ENCODE results near the gene LIMD2.

LIMD2 gene

DNA sequence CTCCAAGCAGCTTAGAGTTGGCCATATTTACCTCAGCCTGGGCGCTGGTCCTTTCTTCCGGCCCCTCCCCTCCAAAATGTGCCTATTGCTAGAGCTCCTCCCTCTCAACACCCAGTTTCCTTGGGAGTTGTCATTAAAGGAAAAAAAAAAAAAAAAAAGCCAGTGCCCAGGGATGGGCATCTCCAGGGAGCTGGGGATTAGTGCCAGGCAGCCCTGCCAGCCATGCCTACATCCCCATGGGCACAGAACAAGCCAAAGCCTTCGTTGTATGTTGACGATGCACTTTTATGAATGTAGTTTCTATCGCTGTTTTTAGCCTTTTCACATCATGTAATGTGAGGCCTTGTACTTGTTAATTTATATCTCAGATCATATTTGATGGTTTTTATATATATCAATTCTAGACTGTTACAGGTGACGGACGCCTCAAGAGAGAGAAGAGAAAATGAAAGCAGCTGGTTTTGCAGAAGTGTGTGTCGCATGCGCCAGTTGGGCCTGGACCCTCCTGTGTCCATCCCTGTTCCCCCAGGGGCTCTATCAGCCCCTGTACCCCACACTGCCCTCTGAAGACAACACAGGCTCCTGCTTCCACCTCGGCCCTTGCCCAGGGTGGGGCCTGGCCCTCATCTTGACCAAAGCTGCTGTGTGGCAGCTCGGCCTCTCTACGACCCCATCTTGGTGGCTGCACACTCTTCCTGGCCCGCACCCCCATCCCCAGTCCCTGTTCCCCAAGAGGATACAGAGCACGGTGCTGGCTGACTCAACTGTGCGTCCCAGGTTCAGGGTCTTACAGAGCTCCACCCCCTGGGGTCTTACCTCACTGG, 4.8 kb downstream of the LIMD2 start:
- Mint-ChIP-seq H3K27ac (peak overlapping the region; percentile 83), H3K36me3 (peaks cover 60% of the 10 kb centered on the region), H3K9me3 (no peaks in the 10 kb centered on the region), H3K4me1 (peaks cover 57% of the 10 kb centered on the region), H3K4me3 (peak overlapping the region; percentile 62), H3K27me3 (no peaks in the 10 kb centered on the region)
- ATAC-seq, result no peak

DNA sequence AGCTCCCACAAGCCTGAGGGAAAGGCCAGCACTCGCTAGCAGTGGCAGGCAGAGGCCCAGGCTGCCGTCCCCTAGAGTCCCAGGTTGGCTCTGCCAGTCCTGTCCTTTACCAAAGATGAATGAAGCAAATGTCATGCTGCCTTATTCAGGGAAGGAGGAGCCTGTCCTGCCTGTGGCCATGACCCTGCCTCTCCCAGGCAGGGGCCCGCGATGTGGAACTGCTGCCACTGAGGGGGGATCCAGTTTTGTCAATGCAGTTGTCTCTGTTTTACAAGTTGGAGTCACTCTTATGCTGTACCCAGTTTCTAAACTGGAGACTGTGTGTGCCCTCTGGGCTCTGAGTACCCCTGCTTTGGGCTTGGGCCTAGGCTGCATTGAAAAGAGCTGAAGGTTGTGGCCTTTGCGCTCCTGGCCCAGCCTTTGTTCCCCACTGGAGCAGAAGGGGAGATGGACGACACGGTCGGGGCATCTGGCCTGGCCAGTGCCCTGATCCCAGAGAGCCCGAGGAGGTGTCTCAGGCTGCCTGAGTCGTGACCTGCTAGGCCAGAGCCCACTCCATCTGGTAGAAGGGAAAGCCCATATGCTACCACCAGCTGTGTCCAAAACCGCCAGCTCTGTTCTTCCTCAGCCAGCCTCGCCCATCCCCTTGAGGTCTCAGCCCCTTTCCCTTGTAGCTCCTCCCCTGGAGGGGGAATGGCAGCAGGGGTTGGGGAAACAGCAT, 5.5 kb downstream of the LIMD2 start:
- Mint-ChIP-seq H3K9me3 (no peaks in the 10 kb centered on the region), H3K27me3 (no peaks in the 10 kb centered on the region), H3K4me3 (peak overlapping the region; percentile 62), H3K4me1 (peaks cover 57% of the 10 kb centered on the region), H3K36me3 (peaks cover 62% of the 10 kb centered on the region), H3K27ac (peak overlapping the region; percentile 83)
- no peak for ATAC-seq

DNA sequence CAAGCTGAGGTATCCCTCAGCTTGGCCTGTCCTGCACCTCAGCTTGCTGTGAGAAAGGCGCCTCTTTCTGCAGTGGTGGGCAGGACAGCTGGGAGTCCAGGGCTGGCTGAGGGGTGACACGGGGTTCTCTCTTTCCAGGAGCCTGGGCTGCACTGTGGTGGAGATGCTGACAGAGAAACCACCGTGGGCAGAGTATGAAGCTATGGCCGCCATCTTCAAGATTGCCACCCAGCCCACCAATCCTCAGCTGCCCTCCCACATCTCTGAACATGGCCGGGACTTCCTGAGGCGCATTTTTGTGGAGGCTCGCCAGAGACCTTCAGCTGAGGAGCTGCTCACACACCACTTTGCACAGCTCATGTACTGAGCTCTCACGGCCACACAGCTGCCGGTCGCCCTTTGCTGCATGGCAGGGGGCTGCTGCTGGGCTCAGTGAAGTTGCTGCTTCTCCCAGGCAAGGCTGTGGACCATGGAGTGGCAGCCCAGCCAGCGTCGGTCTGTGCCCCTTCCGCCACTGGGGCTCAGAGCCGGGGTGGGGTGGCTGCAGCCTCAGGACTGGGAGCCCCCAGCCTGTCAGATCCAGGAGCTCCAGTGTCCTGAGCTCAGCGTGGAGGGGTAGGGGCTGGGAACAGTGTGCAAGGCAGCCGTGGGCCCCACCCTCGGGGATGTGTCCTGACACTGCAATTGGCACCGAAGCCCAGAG, 6.4 kb downstream of the LIMD2 start:
- peaks cover 57% of the 10 kb centered on the region for H3K36me3 Mint-ChIP-seq
- H3K27me3 Mint-ChIP-seq, result no peaks in the 10 kb centered on the region
- peak overlapping the region; percentile 83 for H3K27ac Mint-ChIP-seq
- peaks cover 62% of the 10 kb centered on the region for H3K4me1 Mint-ChIP-seq
- no peak overlapping the region for H3K4me3 Mint-ChIP-seq
- no peaks in the 10 kb centered on the region for H3K9me3 Mint-ChIP-seq
- ATAC-seq, result no peak

DNA sequence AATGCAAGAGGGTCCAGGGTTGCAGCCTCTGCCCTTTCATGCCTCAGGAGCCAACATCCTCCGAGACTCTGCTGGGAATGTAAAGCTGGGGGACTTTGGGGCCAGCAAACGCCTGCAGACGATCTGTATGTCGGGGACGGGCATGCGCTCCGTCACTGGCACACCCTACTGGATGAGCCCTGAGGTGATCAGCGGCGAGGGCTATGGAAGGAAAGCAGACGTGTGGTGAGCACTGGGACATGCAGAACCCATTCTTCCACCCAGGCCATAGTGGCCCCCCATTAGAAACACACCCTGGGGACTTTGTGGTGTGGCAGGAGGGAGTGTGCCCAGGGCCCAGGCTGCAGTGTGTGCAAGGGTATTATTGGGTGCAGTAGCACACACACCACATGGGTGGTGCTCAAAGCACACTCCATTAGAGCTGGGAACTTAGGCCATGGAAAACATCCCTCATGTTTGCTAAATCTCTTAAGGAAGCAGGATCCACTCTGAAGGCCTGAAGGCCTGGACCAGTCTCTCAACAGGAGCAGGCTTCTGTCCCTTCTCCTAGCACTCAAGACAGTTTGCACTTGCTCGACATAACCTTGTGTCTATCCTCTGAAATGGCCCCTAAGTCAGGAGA, 7.6 kb downstream of the LIMD2 start:
- peaks cover 61% of the 10 kb centered on the region for H3K4me1 Mint-ChIP-seq
- peaks cover 49% of the 10 kb centered on the region for H3K36me3 Mint-ChIP-seq
- H3K27ac Mint-ChIP-seq, result peak overlapping the region; percentile 83
- no peak for ATAC-seq
- no peaks in the 10 kb centered on the region for H3K27me3 Mint-ChIP-seq
- H3K4me3 Mint-ChIP-seq, result no peak overlapping the region
- H3K9me3 Mint-ChIP-seq, result no peaks in the 10 kb centered on the region

DNA sequence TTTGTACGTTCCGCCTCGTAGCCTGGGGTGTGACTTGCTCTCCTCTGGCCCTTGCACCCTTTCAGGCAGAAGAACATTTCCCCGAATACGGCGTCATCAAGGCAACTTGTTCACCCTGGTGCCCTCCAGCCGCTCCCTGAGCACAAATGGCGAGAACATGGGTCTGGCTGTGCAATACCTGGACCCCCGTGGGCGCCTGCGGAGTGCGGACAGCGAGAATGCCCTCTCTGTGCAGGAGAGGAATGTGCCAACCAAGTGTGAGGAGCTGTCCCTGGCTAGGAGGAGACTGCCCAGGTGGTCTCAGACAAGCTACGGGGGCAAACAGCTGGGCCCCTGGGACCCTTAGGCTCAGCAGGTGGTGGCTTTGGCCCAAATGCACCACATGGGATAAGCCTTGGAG, 10.4 kb downstream of the LIMD2 start:
- no peak for ATAC-seq
- Mint-ChIP-seq H3K36me3 (peaks cover 28% of the 10 kb centered on the region), H3K4me3 (no peak overlapping the region), H3K27me3 (no peaks in the 10 kb centered on the region), H3K9me3 (no peaks in the 10 kb centered on the region), H3K27ac (no peak overlapping the region), H3K4me1 (peaks cover 33% of the 10 kb centered on the region)

DNA sequence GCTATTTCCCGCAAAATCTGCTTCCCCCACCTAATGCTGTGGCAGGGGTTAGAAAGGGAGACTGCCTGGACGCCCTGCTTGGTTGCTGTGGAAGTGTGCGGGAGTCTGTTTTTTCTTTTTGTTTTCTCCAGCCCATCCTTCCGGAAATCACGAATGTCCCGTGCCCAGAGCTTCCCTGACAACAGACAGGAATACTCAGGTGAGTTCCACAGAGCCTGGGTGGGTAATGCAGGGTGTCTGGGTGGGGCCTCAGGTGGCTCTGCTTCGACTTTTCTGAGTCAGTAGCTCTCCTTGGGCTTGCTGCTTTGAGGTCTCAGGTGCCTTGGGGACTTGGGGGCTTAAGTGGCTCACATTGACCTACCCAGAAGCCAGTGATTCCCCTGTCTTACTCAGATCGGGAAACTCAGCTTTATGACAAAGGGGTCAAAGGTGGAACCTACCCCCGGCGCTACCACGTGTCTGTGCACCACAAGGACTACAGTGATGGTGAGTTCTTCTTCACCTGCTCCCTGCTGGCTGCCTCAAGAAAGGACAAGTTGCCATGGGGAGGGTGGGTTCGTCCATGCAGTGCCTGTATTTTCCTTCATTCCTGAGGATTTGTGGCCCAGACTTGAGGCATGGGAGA, 11.4 kb downstream of the LIMD2 start:
- H3K27me3 Mint-ChIP-seq, result no peaks in the 10 kb centered on the region
- H3K4me3 Mint-ChIP-seq, result no peak overlapping the region
- no peaks in the 10 kb centered on the region for H3K9me3 Mint-ChIP-seq
- H3K36me3 Mint-ChIP-seq, result peaks cover 28% of the 10 kb centered on the region
- H3K4me1 Mint-ChIP-seq, result peaks cover 23% of the 10 kb centered on the region
- ATAC-seq, result peak; percentile 78
- H3K27ac Mint-ChIP-seq, result peak overlapping the region; percentile 46

DNA sequence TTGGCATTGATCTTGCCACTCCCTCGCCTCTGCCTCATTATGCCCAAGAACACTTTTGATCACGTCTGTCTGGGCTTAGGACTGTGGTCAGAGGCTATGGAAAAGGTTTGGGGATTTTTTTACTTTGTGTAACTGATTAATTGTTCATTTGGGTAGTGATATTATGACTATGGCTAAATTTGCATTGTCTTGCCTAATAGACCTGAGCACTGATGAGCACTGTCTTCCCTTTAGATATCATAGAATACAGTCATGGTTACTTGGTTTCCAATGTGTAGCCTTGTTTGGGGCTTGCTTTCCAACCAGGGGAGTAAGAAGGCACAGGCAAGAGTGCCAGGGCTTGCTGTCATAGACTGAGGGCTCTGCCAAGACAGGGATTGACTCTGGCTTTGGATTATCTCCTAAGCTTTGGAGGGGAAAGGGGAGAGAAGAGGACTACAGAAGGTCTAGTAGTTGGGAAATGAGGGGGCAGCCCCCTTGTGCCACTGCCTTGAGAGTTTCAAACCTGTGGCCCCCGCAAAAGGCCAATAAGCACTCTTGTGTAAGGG, 13.7 kb downstream of the LIMD2 start:
- no peaks in the 10 kb centered on the region for H3K9me3 Mint-ChIP-seq
- H3K27ac Mint-ChIP-seq, result peak overlapping the region; percentile 8
- no peak overlapping the region for H3K4me3 Mint-ChIP-seq
- no peaks in the 10 kb centered on the region for H3K27me3 Mint-ChIP-seq
- H3K4me1 Mint-ChIP-seq, result peaks cover 13% of the 10 kb centered on the region
- ATAC-seq, result peak; percentile 61
- peaks cover 44% of the 10 kb centered on the region for H3K36me3 Mint-ChIP-seq

DNA sequence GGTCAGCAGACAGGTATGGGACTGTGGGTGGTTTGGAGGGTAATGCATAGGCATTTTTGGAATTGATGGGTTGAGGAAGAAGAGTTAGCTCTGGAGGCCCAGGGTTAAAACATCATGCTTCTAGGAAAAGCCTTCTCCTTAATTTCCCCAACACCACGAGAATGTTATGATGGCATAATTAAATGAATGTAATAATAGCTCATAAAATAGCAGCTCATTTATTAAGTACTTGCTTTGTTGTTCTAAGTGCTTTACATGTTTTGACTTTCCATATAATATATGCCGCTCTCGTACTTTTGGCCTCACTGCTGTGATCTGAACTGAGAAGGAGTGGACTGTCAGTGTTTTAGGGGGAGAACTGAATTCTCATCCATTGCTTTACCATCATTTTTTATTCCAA, 14.3 kb downstream of the LIMD2 start:
- H3K36me3 Mint-ChIP-seq, result peaks cover 43% of the 10 kb centered on the region
- no peak overlapping the region for H3K4me3 Mint-ChIP-seq
- peak overlapping the region; percentile 8 for H3K27ac Mint-ChIP-seq
- no peaks in the 10 kb centered on the region for H3K27me3 Mint-ChIP-seq
- H3K9me3 Mint-ChIP-seq, result no peaks in the 10 kb centered on the region
- H3K4me1 Mint-ChIP-seq, result peaks cover 13% of the 10 kb centered on the region
- no peak for ATAC-seq

DNA sequence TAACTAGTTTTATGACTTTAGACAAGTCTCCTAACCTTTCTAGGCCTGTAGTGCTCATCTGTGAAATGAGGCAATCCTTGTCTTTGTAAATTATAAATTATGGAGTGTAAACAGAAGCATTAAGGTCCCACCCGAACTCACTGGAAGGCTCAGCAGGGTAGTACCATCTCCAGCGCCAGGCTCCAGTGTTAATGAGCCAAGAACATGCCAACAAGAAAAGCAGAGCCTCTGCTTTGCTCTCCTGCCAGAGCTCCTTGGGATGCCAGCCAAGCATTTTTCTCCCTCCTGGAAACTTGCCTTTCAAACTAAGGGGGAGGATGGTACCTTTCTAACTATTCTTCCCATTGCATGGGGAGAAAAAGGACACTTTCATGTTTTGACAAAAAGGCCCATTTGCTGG, 14.9 kb downstream of the LIMD2 start:
- Mint-ChIP-seq H3K27me3 (no peaks in the 10 kb centered on the region), H3K4me3 (no peak overlapping the region), H3K36me3 (peaks cover 41% of the 10 kb centered on the region), H3K4me1 (peaks cover 13% of the 10 kb centered on the region), H3K27ac (no peak overlapping the region), H3K9me3 (no peaks in the 10 kb centered on the region)
- ATAC-seq, result no peak

DNA sequence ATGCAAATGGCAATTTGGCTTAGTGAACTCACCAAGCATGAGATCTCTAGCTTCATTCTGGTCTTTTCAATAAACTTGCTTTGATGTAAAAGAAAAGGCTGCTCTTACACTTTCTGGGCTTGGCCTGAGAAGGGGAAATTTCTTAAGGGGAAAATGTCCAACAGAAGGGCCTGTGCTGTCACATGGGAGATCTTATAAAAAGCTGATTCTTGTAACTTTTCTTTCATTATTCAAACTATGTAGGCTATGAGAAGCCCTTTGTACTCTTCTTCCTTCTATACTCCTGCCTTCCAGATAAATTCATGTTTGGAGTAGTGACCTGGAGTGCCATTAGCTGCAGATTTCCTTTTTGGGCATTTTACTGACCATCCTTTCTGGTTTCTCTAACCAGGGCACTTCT, 16.9 kb downstream of the LIMD2 start:
- no peak for ATAC-seq
- H3K27ac Mint-ChIP-seq, result no peak overlapping the region
- H3K27me3 Mint-ChIP-seq, result no peaks in the 10 kb centered on the region
- H3K9me3 Mint-ChIP-seq, result no peaks in the 10 kb centered on the region
- H3K4me3 Mint-ChIP-seq, result no peak overlapping the region
- peaks cover 45% of the 10 kb centered on the region for H3K36me3 Mint-ChIP-seq
- H3K4me1 Mint-ChIP-seq, result peaks cover 3% of the 10 kb centered on the region

DNA sequence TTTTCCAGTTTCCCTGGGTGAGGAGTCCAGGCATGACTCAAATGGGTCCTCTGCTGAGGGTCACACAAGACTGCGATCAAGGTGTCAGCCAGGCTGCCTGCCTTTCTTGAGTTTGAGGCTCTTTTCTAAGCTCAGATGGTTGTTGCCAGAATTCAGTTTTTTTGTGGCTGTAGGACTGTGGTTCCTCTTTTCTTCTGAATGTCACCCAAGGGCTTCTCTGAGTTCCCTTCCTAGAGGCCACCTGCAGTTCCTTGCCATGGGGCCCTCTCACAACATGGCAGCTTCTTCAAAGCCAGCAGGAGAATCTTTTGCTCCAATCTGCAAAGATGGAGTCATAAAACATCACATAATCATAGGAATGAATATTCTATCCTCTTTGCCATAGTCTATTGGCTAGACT, 17.5 kb downstream of the LIMD2 start:
- H3K9me3 Mint-ChIP-seq, result no peaks in the 10 kb centered on the region
- peaks cover 43% of the 10 kb centered on the region for H3K36me3 Mint-ChIP-seq
- no peaks in the 10 kb centered on the region for H3K4me1 Mint-ChIP-seq
- ATAC-seq, result no peak
- H3K27me3 Mint-ChIP-seq, result no peaks in the 10 kb centered on the region
- no peak overlapping the region for H3K27ac Mint-ChIP-seq
- H3K4me3 Mint-ChIP-seq, result no peak overlapping the region

DNA sequence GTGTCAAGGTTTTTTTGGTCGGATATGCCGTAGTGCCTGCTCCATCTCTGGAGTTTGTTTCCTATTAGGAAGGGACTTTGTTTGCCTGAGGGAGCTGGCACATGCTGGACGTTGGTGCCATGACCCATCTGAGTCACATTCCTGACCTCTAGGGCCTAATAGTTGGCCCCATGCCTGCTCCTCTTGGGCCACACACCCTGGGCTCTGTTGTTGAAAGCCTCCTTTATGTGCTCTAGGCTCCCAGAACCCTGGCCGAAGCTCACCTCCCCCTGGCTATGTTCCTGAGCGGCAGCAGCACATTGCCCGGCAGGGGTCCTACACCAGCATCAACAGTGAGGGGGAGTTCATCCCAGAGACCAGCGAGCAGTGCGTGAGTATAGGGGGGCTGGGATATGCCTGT, 18.4 kb downstream of the LIMD2 start:
- Mint-ChIP-seq H3K36me3 (peaks cover 43% of the 10 kb centered on the region), H3K27me3 (no peaks in the 10 kb centered on the region), H3K4me3 (no peak overlapping the region), H3K4me1 (no peaks in the 10 kb centered on the region), H3K27ac (no peak overlapping the region), H3K9me3 (no peaks in the 10 kb centered on the region)
- no peak for ATAC-seq

DNA sequence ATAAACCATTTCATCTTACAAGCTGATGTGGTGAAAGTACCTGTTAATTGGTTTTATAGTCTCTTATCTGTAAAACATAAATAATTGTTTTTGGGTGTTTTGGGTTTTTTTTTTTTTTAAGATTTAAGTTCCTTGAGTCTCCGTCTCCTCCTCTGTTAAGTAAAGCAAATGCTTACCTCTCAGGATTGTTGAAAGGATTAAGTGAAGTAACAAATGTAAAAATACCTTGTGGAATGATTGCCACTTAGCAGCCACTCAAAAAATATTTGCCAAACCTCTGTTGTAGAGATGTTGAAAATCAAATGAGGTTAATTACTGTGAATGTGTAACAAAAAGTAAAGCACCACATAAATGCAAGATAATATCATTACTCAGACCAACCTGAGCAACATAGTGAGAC, 19.2 kb downstream of the LIMD2 start:
- H3K9me3 Mint-ChIP-seq, result no peaks in the 10 kb centered on the region
- no peak overlapping the region for H3K4me3 Mint-ChIP-seq
- H3K27me3 Mint-ChIP-seq, result no peaks in the 10 kb centered on the region
- ATAC-seq, result no peak
- peak overlapping the region; percentile 55 for H3K27ac Mint-ChIP-seq
- H3K4me1 Mint-ChIP-seq, result peaks cover 5% of the 10 kb centered on the region
- H3K36me3 Mint-ChIP-seq, result peaks cover 43% of the 10 kb centered on the region

DNA sequence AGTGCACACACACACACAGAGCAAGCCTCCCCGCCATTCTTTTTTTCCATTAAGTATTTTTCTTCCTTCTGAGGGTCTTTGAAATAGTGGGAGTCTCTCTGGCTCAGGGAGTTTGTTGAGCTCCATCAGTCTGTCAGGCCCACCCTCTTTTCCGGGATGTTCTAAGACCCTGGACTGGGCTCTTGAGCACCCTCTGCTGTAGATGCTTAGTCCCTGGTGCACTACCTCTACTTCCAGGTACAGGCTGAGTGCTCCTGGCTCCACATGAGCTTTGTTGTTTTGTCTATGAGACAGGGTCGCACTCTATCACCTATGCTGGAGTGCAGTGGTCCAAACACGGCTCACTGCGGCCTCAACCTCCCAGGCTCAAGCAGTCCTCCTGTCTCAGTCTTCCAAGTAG, 20.7 kb downstream of the LIMD2 start:
- Mint-ChIP-seq H3K4me1 (peaks cover 13% of the 10 kb centered on the region), H3K27ac (peak overlapping the region; percentile 55)

More for the DNA sequence above, 20.7 kb downstream of the LIMD2 start:
- peaks cover 47% of the 10 kb centered on the region for H3K36me3 Mint-ChIP-seq
- H3K4me3 Mint-ChIP-seq, result no peak overlapping the region
- no peak for ATAC-seq
- no peaks in the 10 kb centered on the region for H3K27me3 Mint-ChIP-seq
- H3K9me3 Mint-ChIP-seq, result no peaks in the 10 kb centered on the region
